AG04449 (cell line): ENCODE data around the gene SUCNR1.
"Not testable (repeated sequence)": the region's sequence is repeated elsewhere in the genome, so short reads cannot be mapped to it uniquely, and the experiment has no call there.

Source experiments
- CTCF ChIA-PET: fragments of 350-600 bp; formaldehyde crosslinking; extraction: SDS; loops from one replicate; lab custom pipeline; 2021; ENCODE audit warnings: antibody characterized with exemption; lab: Yijun Ruan, JAX
- POLR2A ChIA-PET: fragments of 400-600, 350-600 bp; formaldehyde crosslinking; extraction: SDS; loops from one replicate; lab custom pipeline; 2020; ENCODE audit warnings: antibody characterized with exemption, inconsistent platforms; lab: Yijun Ruan, JAX
- DNase-seq: peaks from one replicate; pipeline ENCODE4 v3.0.0-alpha.2; 2010; ENCODE audit warnings: low read depth, low spot score
- H3K4me3 ChIP-seq: 2 replicates; pipeline ENCODE4 v1.5.1; 2011; ENCODE audit warnings: low read depth, mild to moderate bottlenecking, control low read depth, low read length
- TF ChIP-seq, protein P1 (sequence below): IDR thresholded peaks from one replicate; pipeline ENCODE4 v1.5.1; 2011; ENCODE audit warnings: mild to moderate bottlenecking, moderate library complexity, low read length, control low read depth, inconsistent platforms; ENCODE audit not compliant: insufficient read depth; ENCODE audit errors: missing control alignments

Gene SUCNR1

DNA sequence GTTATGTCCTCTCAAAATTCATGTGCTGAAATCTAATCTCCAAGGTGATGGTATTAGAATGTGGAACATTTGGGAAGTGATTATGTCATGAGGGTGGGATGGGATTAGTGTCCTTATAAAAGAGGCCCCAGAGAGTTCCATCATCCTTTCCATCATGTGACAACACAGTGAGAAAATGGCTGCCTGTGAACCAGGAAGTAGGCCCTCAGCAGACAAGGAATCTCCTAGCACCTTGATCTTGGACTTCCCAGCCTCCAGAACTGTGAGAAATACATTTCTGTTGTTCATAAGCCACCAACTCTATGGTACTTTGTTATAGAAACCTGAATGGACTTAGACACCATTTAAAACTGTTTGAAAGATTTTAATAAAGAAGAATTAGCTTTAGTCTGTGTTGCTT lies 20.8 kb downstream of the SUCNR1 start:
- no peak overlapping the region for H3K4me3 ChIP-seq
- DNase-seq: no peak
- TF ChIP-seq, protein P1, sequence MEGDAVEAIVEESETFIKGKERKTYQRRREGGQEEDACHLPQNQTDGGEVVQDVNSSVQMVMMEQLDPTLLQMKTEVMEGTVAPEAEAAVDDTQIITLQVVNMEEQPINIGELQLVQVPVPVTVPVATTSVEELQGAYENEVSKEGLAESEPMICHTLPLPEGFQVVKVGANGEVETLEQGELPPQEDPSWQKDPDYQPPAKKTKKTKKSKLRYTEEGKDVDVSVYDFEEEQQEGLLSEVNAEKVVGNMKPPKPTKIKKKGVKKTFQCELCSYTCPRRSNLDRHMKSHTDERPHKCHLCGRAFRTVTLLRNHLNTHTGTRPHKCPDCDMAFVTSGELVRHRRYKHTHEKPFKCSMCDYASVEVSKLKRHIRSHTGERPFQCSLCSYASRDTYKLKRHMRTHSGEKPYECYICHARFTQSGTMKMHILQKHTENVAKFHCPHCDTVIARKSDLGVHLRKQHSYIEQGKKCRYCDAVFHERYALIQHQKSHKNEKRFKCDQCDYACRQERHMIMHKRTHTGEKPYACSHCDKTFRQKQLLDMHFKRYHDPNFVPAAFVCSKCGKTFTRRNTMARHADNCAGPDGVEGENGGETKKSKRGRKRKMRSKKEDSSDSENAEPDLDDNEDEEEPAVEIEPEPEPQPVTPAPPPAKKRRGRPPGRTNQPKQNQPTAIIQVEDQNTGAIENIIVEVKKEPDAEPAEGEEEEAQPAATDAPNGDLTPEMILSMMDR: no peak
- ChIA-PET CTCF (no interaction called here), POLR2A (no interaction called here)

DNA sequence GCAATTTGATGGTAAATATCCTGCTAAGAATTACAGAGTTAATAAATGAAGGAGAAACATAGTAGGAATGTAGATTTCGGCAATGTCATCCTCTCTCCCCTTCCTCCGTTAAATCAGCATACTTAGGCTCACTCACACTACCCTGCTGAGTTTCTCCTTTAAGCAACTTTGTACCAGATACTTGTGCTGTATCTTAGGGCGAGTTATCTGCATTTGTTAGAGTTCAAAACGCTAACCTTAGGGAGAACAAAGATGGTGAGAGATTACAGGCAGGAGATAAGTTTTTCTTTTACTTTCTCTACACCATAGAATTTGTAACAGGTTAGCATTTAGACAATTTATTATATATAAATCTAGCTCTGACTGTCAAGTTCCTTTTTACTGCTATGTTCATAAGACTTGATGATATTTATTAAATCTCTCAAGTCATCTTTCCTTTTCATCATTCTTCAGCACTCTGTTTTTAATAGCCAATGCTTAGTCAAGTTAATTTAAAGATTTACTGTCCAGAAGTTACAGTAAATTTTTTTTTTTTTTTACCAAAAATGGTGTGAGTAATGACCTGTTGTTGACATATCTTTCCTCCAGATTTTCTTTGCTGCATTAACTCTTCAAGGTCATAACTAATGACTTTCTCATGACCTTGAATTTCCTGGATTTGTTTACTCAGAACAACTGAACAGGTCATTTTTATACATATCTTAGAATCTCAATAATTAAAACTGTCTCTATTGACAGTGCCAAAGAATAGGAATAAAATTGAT lies 22.2 kb downstream of the SUCNR1 start:
- ChIA-PET CTCF (no interaction called here), POLR2A (no interaction called here)
- H3K4me3 ChIP-seq: no peak overlapping the region
- TF ChIP-seq, protein P1: no peak
- no peak for DNase-seq

DNA sequence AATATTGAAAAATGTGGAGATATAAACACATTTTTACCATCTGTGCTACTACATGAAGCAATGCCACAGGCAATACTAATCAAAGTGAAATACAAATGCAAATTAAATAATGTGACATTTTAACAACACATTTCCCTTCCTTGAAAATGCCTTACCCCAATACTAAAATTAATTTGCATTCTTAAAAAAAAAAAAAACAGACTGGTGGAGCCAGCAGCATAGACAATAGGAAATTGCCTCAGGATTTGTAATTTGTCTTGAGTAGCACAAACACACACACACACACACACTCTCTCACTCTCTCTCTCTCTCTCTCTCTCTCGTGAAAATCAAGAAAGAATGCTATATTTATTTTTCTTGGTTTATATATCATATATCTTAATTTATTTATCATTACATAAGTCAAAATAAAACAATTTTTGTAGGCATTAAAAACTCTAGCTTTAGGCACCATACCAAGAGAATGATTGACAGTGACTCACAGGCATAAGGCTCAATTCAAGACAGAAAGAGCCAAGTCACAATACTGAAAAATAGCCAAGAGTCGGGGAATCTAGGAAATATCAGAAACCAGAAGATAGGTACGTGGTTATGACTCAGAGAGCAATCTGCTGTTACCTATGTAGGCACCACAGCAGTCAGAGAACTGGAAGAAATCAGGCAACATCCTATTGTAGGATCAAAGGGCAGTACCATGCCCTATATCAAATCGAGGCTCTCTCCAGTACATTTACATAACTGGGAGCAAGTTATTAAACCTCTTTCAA lies 23.0 kb downstream of the SUCNR1 start:
- CTCF ChIA-PET: no interaction called here
- POLR2A ChIA-PET: no interaction called here
- no peak for DNase-seq
- TF ChIP-seq, protein P1: no peak
- no peak overlapping the region for H3K4me3 ChIP-seq

DNA sequence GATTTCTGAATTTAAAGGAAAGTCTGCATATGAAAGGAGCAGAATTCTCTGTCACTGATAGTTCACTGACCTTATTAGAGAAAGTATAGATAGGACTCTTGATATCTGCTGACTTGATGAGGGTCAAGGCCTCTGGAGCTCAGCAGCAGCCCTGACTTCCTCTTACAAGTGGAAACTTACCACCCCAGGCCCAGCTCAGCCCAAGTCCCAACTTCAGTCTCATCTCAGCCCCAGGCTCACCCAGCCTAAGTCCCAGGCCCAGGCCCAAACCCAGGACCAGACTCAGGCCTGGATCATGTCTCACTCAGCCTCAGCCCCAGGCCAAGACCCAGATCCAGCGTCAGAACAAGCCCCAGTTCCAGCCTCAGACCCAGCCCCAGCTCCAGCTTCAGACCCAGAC lies 24.7 kb downstream of the SUCNR1 start:
- H3K4me3 ChIP-seq, POLR2A ChIA-PET, DNase-seq, CTCF ChIA-PET: not testable (repeated sequence)

DNA sequence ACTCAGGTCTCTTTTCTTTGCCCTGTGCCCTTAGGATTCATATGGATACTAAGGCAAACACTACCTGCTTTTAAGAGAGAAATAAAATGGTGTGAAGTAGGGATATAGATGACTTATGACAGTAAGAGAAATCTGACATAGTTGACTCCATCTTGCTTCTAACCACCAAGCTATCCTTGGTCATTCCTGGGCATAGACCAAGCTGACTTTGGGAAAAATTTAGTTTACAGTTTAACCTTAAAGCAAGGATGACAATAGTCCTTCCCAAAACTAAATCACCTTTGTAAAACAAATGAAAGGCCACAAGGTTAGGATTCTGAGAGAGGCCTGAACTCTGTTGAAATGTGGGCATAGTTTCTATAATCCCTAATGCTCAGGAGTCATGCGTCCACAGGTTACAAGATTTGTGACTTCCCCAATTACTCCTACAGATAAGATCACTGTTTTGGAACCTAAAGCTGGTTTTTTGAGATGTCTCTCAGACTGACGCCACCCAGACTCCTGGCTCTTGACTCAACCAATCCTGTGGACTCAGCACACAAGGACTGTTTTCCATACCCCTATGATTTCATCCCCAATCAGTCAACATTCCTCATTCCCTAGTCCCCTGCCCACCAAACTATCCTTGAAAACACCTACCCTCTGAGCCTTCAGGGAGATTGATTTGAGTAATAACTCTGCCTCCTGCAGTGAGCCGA lies 25.3 kb downstream of the SUCNR1 start:
- CTCF ChIA-PET, POLR2A ChIA-PET, DNase-seq, H3K4me3 ChIP-seq: not testable (repeated sequence)

DNA sequence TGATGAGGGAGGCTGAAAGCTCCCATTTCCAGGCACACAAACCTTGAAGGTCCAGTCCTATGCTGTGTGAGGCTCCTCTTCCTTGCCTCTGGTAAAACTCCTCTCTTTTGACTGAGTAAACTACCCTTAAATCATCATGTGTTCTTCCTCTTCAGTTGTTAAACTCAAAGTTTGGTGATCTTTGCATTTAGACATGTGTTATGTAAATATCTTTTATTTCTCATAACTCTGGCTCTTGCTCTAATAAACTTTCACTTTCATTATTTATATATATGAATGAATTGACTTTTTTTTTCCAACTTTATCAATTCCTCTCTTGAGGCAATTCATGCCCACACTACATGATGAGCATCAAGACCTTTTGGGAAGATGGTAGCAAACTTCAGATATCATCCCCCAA lies 26.6 kb downstream of the SUCNR1 start:
- H3K4me3 ChIP-seq: no peak overlapping the region
- CTCF ChIA-PET: no interaction called here
- POLR2A ChIA-PET: no interaction called here
- TF ChIP-seq, protein P1: no peak
- DNase-seq: no peak

DNA sequence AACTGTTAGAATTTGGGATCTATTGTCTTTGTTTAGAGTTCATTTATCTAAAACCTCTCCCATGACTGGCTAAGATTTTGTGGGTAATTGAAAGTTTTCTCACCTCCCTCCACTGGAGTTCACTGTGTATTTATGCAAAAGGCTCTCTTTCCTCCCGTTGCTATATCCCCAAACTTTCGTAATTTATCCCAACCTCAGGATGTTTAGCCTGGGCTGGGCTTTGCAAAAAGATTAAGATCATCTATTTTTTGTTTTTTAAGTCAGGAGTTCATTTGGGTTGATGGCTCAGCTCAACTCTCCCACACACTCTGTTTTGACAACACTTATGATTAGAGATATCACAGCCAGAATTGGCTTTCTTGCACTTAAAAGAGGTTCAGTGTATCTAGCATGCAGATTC lies 27.0 kb downstream of the SUCNR1 start:
- POLR2A ChIA-PET: no interaction called here
- no peak for DNase-seq
- CTCF ChIA-PET: no interaction called here
- H3K4me3 ChIP-seq: no peak overlapping the region
- TF ChIP-seq, protein P1: no peak
